Measurements from ENCODE around the gene SOX11.

DNA sequence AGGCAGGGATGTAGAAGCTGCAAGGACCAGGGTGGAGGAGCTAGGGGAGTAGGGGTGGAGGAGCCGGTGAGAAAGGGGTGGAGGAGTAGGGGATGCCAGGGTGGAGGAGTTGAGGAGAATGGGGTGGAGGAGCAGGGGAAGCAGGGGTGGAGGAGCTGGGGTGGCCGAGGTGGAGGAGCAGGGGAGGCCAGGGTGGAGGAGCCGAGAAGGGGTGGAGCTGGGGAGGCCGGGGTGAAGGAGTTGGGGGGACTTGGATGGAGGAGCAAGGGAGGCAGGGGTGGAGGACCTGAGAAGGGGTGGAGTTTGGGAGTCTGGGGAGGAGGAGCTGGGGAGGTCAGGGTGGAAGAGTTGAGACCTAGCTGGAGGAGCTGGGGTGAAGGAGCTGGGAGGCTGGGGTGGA lies 13.3 kb downstream of the SOX11 start:
- TF ChIP-seq, protein P1, sequence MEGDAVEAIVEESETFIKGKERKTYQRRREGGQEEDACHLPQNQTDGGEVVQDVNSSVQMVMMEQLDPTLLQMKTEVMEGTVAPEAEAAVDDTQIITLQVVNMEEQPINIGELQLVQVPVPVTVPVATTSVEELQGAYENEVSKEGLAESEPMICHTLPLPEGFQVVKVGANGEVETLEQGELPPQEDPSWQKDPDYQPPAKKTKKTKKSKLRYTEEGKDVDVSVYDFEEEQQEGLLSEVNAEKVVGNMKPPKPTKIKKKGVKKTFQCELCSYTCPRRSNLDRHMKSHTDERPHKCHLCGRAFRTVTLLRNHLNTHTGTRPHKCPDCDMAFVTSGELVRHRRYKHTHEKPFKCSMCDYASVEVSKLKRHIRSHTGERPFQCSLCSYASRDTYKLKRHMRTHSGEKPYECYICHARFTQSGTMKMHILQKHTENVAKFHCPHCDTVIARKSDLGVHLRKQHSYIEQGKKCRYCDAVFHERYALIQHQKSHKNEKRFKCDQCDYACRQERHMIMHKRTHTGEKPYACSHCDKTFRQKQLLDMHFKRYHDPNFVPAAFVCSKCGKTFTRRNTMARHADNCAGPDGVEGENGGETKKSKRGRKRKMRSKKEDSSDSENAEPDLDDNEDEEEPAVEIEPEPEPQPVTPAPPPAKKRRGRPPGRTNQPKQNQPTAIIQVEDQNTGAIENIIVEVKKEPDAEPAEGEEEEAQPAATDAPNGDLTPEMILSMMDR (IDR thresholded peaks at IDR 0.05; ENCODE audit: low read depth, low read length): no peak
- TF ChIP-seq POLR2A (IDR thresholded peaks at IDR 0.05; ENCODE audit: extremely low read depth, insufficient read length) (no peak), MYC (IDR thresholded peaks at IDR 0.05; ENCODE audit: low read depth, low read length) (no peak)
- TF ChIP-seq, protein P2, sequence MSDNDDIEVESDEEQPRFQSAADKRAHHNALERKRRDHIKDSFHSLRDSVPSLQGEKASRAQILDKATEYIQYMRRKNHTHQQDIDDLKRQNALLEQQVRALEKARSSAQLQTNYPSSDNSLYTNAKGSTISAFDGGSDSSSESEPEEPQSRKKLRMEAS (IDR thresholded peaks at IDR 0.05; ENCODE audit: low read depth, low read length): no peak

Data from NB4 (cell line).